ENCODE results near the gene PON2.
"Not testable (repeated sequence)": the region's sequence is repeated elsewhere in the genome, so short reads cannot be mapped to it uniquely, and the experiment has no call there.

PON2 gene

DNA sequence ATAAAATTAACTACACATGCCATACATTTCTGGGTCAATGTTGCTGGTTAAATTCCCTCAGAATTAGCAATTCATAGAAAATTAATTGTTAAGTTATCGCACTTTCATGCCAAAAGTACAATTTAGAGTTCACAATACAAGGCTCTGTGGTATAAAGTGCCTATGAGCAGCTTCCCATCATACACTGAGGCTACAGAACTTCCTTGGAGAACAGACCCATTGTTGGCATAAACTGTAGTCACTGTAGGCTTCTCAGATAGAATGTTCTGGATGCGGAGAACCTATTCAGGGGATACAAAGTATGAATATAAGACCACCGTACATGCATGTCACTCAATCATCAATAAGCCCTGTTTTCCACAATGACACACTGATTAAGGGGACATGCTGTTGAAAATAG lies 29.6 kb downstream of the PON2 start:
- no peak for DNase-seq (ENCODE audit: low spot score)

DNA sequence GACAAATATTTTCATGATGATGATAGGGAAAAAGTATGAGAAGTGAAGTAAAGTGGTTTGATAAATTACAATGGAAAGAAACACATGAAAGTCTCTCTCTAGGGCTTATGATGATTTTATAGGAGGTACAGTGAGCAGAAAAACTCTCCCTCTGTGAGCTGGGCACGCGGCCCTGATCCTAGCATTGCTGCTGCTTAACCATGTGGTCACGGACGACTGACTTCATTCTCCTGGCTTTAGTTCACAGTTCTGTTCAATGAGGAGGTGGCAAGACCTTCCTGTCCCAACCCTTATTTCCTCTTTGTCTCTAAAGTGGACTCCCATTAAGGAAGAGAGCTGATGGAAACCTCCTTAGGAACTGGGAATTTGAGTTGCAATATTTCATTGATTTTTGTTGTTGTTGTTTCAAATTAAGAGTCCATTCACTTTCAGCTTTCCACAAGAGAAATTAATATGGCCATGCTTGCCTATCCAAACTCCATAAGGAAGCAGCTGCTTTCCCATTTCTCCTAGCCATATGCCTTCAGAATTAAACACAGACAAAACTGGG lies 30.4 kb downstream of the PON2 start:
- no peak for DNase-seq (ENCODE audit: low spot score)

- no peak for DNase-seq (ENCODE audit: low spot score)
Measured at GRCh38 chr7:95398155-95398940, 36.5 kb downstream of the PON2 start.

- DNase-seq (ENCODE audit: low spot score) = no peak
Measured at GRCh38 chr7:95397381-95397780, 37.4 kb downstream of the PON2 start.

- peak; percentile 80 for DNase-seq (ENCODE audit: low spot score)
Measured at GRCh38 chr7:95396136-95397032, 38.4 kb downstream of the PON2 start, which contains the start of gene PON3. Gene PON3, minus strand, starts transcription at chr7:95396375. Its CDS starts 25 bp downstream, at chr7:95396350.

- DNase-seq (ENCODE audit: low spot score) = no peak
Measured at GRCh38 chr7:95395755-95396135, 39.1 kb downstream of the PON2 start.

GRCh38 chr7:95394370-95394769 lies 40.5 kb downstream of the PON2 start:
- DNase-seq (ENCODE audit: low spot score) = no peak

- DNase-seq (ENCODE audit: low spot score) = no peak
Measured at GRCh38 chr7:95391761-95392160, 43.1 kb downstream of the PON2 start.

- DNase-seq (ENCODE audit: low spot score) = no peak
Measured at GRCh38 chr7:95389516-95389915, 45.3 kb downstream of the PON2 start.

GRCh38 chr7:95379457-95379856 lies 55.4 kb downstream of the PON2 start:
- not testable (repeated sequence) for DNase-seq (ENCODE audit: low spot score)

DNA sequence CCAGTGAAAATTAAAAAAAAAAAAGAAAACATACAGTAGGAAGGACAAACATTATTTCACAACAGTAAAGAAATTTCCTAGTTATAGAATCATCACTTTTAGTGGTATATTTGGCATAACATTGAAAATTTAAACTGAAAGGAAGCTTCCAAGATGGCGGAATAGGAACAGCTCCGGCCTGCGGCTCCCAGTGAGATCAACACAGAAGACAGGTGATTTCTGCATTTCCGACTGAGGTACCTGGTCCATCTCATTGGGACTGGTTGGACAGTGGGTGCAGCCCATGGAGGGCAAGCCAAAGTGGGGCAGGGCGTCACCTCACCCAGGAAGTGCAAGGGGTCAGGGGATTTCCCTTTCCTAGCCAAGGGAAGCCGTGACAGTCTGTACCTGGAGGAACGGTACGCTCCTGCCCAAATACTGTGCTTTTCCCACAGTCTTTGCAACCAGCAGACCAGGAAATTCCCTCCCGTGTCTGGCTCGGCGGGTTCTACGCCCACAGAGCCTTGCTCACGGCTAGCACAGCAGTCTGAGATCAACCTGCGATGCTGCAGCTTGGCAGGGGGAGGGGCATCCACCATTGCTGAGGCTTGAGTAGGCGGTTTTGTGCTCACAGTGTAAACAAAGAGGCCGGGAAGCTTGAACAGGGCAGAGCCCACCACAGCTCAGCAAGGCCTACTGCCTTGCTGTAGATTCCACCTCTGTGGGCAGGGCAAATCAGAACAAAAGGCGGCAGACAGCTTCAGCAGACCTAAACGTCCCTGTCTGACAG lies 58.0 kb downstream of the PON2 start:
- no peak for DNase-seq (ENCODE audit: low spot score)

DNA sequence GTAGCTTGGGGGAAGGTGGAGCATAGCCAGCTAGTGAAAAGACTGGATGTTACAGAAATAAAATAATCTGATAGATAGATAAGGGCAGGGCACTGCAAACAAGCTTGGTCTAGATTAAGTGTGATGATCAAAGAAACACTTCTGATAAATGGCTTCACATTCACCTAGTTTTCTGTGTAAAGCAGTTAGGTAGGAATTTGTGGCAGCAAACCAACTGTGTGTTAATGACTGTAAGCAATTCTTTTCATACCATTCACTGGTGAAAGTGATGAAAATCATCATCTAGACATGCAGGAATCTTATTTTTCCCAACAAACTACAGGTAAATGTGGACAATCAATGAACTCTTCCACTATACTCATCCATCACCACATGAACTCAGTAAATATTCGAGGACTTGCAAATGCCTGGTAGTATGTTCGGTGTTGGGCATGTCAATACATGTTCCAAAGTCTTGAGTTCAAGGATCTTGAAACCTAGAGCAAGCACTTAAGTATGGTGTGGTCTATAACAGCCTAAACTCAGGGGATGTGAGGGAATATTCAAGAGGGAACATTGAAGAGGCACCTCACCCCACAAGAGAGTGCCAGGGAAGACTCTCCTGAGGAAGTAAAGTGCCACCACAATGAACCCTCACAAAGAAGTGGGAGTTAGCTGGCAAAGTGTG lies 59.1 kb downstream of the PON2 start:
- DNase-seq (ENCODE audit: low spot score) = no peak

GRCh38 chr7:95373323-95373722 lies 61.5 kb downstream of the PON2 start:
- no peak for DNase-seq (ENCODE audit: low spot score)

- no peak for DNase-seq (ENCODE audit: low spot score)
Measured at GRCh38 chr7:95368235-95368634, 66.6 kb downstream of the PON2 start.

DNA sequence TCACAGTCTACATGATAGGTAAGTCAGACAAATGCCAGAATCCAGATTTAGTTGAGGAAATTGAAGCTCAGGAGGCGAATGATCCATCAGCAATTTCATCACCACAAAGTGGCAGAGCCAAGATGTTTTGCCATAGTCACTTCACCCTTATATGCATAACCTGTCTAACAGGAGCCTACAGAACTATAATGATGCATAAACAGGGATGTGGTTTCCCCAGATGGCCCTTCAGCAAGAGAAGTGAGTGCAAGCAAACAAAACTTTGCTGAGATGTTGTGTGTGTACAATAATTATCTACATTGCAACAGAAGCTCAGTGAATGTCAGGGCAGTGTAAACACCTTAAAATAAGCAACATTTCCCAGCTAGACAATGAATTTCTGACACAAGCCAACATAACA lies 67.2 kb downstream of the PON2 start:
- DNase-seq (ENCODE audit: low spot score) = no peak

DNA sequence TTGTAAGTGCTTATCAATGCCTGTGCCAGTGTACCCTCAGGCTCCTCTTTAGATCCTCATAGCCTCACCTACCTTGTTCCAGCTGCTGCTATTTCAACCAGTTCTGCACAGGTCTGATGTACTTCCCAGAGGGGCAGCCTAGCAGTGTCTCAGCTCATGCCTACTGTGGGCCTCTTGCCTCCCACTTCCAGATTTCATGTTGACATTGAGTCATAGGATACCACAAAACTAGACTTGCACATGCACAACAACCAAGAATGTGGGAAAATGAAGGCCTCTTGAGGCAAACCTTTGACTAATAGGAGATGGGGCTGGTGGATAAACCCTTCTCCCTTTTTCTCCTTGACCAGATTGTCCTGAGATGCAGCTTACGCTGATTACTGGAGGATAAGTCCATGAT lies 69.7 kb downstream of the PON2 start:
- DNase-seq (ENCODE audit: low spot score) = no peak

GRCh38 chr7:95357623-95358022 lies 77.2 kb downstream of the PON2 start:
- no peak for DNase-seq (ENCODE audit: low spot score)
